Esophagus squamous epithelium (tissue), 5 donors: Measurements from ENCODE around the gene PDZD7. TPM values are rescaled to one million over a fixed set of nuclear protein-coding genes. Genes with fewer than 3 reads are reported as not detected.

ENCODE experiments used
- DNase-seq: peaks from one replicate; lab custom pipeline; 2025; lab: John Stamatoyannopoulos, UW
- H3K27ac ChIP-seq, 4 donors: fragments of 200-600 bp; sonication (generic); one replicate each; pipeline ENCODE4 v1.5.1; 2016 to 2019; ENCODE audit warnings: mild to moderate bottlenecking in 1 of 4
- H3K27me3 ChIP-seq, 4 donors: fragments of 200-600 bp; sonication (generic); 1 replicate in 3 of 4; 2 replicates in 1 of 4; pipeline versions ENCODE4 v1.5.1 to v1.6.0; 2017 to 2021; ENCODE audit warnings: antibody characterized with exemption in 1 of 4
- H3K36me3 ChIP-seq, 3 donors: fragments of 200-600 bp; sonication (generic); one replicate each; pipeline ENCODE4 v1.5.1; 2016 to 2019
- H3K4me1 ChIP-seq, 3 donors: fragments of 200-600 bp; sonication (generic); one replicate each; pipeline ENCODE4 v1.5.1; 2017 to 2019
- H3K4me3 ChIP-seq, 4 donors: fragments of 200-600 bp; sonication (generic); 1 replicate in 3 of 4; 2 replicates in 1 of 4; pipeline ENCODE4 v1.5.1; 2016 to 2019; ENCODE audit warnings: mild to moderate bottlenecking in 2 of 4, moderate library complexity in 1 of 4
- H3K9me3 ChIP-seq, 3 donors: fragments of 200-600 bp; sonication (generic); one replicate each; pipeline ENCODE4 v1.5.1; 2016 to 2019
- CTCF ChIP-seq, 6 experiments: fragments of 450-650 bp in 4 of 6; fragments of 200-600 bp in 2 of 6; sonication (generic) in 2 of 6; IDR thresholded peaks; one replicate each; pipeline ENCODE4 v1.5.1; 2016 to 2019; ENCODE audit warnings: antibody characterized with exemption in 6 of 6, mild to moderate bottlenecking in 4 of 6, moderate library complexity in 4 of 6
- POLR2A ChIP-seq, 4 donors: fragments of 450-650 bp; IDR thresholded peaks; one replicate each; pipeline ENCODE4 v1.6.1; 2017; ENCODE audit warnings: antibody characterized with exemption in 4 of 4, mild to moderate bottlenecking in 4 of 4, moderate library complexity in 3 of 4
- WGBS, 2 donors: methylation state at CpG; one replicate each; pipeline ENCODE4 v1.1.5; 2018; 5-methylcytosine and 5-hydroxymethylcytosine counted together
- intact Hi-C: fragments of 100-400 bp; cut with DNase I; formaldehyde crosslinking; loops from one replicate; pipeline ENCODE4 v1.15.0; 2022
- total RNA-seq, 4 donors: library from RNA; depleted of rRNA; stranded (reverse); fragments of >200 nt; gene quantifications; one replicate each; pipeline ENCODE4 v1.1.0, GENCODE V29; 2016
- donor health status: DM: yes; HTN: yes; CAD: no.

Gene PDZD7
- total RNA-seq, 4 donors from 2014 or later, result 0.19 to 0.29 (median 0.26) TPM; not detected in 1

GRCh38 chr10:101064415-101065030 lies 33.6 kb upstream of the PDZD7 start:
- Histone ChIP-seq H3K4me3 (no peak overlapping the region), H3K27ac (no peak overlapping the region), H3K4me1 (peaks cover 49 to 70% (median 50%) of the 10 kb centered on the region in 3 donors), H3K36me3 (no peaks in the 10 kb centered on the region), H3K9me3 (no peaks in the 10 kb centered on the region), H3K27me3 (peaks cover 0 to 57% (median 0%) of the 10 kb centered on the region in 4 donors)
- TF ChIP-seq CTCF (IDR thresholded peaks at IDR 0.05) (no peak), POLR2A (IDR thresholded peaks at IDR 0.05) (no peak)
- 50 to 90% methylated on average over 1 to 9 of the region's 9 CpGs for WGBS, 2 donors
- intact Hi-C loops, result no loop called here
- no peak for DNase-seq

- intact Hi-C loops, result no loop called here
- H3K27me3 ChIP-seq, result peaks cover 0 to 57% (median 0%) of the 10 kb centered on the region in 4 donors
- 75 to 85% methylated on average over 8 to 11 of the region's 15 CpGs for WGBS, 2 donors
- no peak for DNase-seq
- peaks cover 49 to 74% (median 51%) of the 10 kb centered on the region in 3 donors for H3K4me1 ChIP-seq
- no peaks in the 10 kb centered on the region for H3K36me3 ChIP-seq
- H3K4me3 ChIP-seq, result no peak overlapping the region
- no peaks in the 10 kb centered on the region for H3K9me3 ChIP-seq
- H3K27ac ChIP-seq, result no peak overlapping the region
- no peak for TF ChIP-seq POLR2A (IDR thresholded peaks at IDR 0.05)
- TF ChIP-seq CTCF (IDR thresholded peaks at IDR 0.05), result no peak
Measured at GRCh38 chr10:101063548-101064414, 32.9 kb upstream of the PDZD7 start.

GRCh38 chr10:101063050-101063525 lies 32.2 kb upstream of the PDZD7 start:
- Histone ChIP-seq H3K36me3 (no peaks in the 10 kb centered on the region), H3K27ac (peak overlapping the region in 1 of 4 donors; percentile 98), H3K4me1 (peaks cover 49 to 74% (median 51%) of the 10 kb centered on the region in 3 donors), H3K4me3 (peak overlapping the region; percentile 16 to 97 (median 30)), H3K27me3 (peaks cover 0 to 57% (median 0%) of the 10 kb centered on the region in 4 donors), H3K9me3 (no peaks in the 10 kb centered on the region)
- no peak for DNase-seq
- intact Hi-C loops, result no loop called here
- TF ChIP-seq CTCF (IDR thresholded peaks at IDR 0.05) (no peak), POLR2A (IDR thresholded peaks at IDR 0.05) (no peak)
- WGBS, 2 donors, result 58 to 70% methylated on average over 4 to 8 of the region's 19 CpGs

- WGBS, 2 donors, result 19 to 90% methylated on average over 5 to 17 of the region's 63 CpGs
- Histone ChIP-seq H3K9me3 (no peaks in the 10 kb centered on the region), H3K27me3 (peaks cover 0 to 54% (median 0%) of the 10 kb centered on the region in 4 donors), H3K36me3 (no peaks in the 10 kb centered on the region), H3K27ac (peak overlapping the region in 3 of 4 donors; percentile 98 to 100 (median 99)), H3K4me1 (peaks cover 46 to 70% (median 49%) of the 10 kb centered on the region in 3 donors), H3K4me3 (peak overlapping the region; percentile 16 to 97 (median 51))
- TF ChIP-seq POLR2A (IDR thresholded peaks at IDR 0.05) (no peak), CTCF (IDR thresholded peaks at IDR 0.05) (peak; percentile 28 to 67 (median 55))
- DNase-seq, result no peak
- intact Hi-C loops, result no loop called here
Measured at GRCh38 chr10:101062232-101063049, 31.5 kb upstream of the PDZD7 start.
